HFFc6 (cell line): Measurements from ENCODE around the gene MYOM1. TPM values are rescaled to one million over a fixed set of nuclear protein-coding genes. Genes with fewer than 3 reads are reported as not detected.
A peak's percentile ranks its signal among the peaks of the same experiment; 100 is the strongest.

ENCODE experiments used
- DNase-seq: peaks from one replicate; pipeline ENCODE4 v3.0.0-alpha.2; 2018
- H3K27ac Mint-ChIP-seq: 2 replicates; pipeline ENCODE4 v1.8.0; 2020; ENCODE audit warnings: mild to moderate bottlenecking, mixed read lengths
- H3K27me3 Mint-ChIP-seq: 2 replicates; pipeline ENCODE4 v1.8.0; 2021; ENCODE audit warnings: mild to moderate bottlenecking, moderate library complexity, mixed read lengths; ENCODE audit not compliant: insufficient read depth
- H3K36me3 Mint-ChIP-seq: 2 replicates; pipeline ENCODE4 v1.8.0; 2021; ENCODE audit warnings: low read depth, mixed read lengths
- H3K4me1 Mint-ChIP-seq: 2 replicates; pipeline ENCODE4 v1.8.0; 2020; ENCODE audit warnings: low read depth, mixed read lengths
- H3K4me3 Mint-ChIP-seq: 2 replicates; pipeline ENCODE4 v1.8.0; 2020; ENCODE audit warnings: mild to moderate bottlenecking, moderate library complexity, mixed read lengths
- H3K9me3 Mint-ChIP-seq: 2 replicates; pipeline ENCODE4 v1.8.0; 2020; ENCODE audit warnings: mild to moderate bottlenecking, mixed read lengths
- total RNA-seq, 6 experiments: library from RNA; stranded (reverse); fragmentation: NEBNext Ultra II Directional; extraction: Animal tissue kit (Norgen Biotek cat#: 25700); gene quantifications; 2 replicates in 1 of 6; 3 replicates in 5 of 6; pipeline ENCODE4 v1.2.3, GENCODE V29; 2021
- TF ChIP-seq, protein P1 (sequence below): fragments of 200-600 bp; sonication (generic); IDR thresholded peaks from 2 replicates; pipeline ENCODE4 v1.5.0; 2021; ENCODE audit warnings: antibody characterized with exemption, mild to moderate bottlenecking

The MYOM1 gene
- total RNA-seq, 6 experiments from 2014 or later: 0.03 to 0.14 (median 0.06) TPM; not detected in 2

DNA sequence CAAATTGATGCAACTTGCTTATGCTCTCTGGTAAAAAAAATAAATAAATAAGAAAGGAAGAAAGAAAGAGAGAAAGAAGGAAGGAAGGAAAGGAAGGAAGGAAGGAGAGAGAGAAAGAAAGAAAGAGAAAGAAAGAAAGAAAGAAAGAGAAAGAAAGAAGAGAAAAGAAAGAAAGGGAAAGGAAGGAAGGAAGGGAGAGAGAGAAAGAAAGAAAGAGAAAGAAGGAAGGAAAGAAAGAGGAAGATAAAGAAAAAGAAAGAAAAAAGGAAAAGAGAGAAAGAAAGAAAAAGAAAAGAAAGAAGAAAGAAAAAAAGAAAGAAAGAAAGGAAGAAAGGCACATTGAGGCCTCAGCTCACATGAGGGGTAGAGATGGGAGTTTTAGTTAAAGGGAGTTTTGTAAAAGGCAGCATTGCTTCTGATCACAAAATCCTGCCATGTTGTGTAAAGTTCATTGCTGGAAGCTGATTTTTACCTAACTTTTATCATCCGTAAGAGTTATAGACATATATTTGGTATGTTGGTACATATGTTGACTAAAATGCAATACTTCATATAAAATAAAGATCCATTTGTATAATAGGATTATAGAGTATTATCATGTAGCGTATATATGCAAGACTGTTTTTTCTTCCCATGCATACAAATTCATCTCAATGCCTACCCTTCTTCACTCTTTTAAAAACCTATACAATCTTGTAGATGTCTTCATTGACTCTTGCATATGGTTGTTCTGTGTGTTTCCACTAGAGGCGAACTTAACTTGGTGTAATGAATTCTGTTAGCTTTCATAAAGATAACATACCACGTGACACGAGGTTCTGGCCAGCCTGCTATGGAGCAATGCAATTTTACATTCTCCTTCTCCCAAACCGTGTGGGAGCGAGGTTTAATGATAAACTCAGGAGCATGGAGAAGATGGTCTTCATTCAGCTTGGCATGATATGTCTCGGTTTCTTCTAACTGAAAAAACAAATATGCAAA is 32.8 kb downstream of the MYOM1 start:
- H3K4me1 Mint-ChIP-seq: no peaks in the 10 kb centered on the region
- H3K27ac Mint-ChIP-seq: no peak overlapping the region
- peaks cover 22% of the 10 kb centered on the region; the same call in 1 of the 2 replicates for H3K27me3 Mint-ChIP-seq
- no peak for DNase-seq
- H3K36me3 Mint-ChIP-seq: no peaks in the 10 kb centered on the region
- no peaks in the 10 kb centered on the region for H3K9me3 Mint-ChIP-seq
- TF ChIP-seq, protein P1, sequence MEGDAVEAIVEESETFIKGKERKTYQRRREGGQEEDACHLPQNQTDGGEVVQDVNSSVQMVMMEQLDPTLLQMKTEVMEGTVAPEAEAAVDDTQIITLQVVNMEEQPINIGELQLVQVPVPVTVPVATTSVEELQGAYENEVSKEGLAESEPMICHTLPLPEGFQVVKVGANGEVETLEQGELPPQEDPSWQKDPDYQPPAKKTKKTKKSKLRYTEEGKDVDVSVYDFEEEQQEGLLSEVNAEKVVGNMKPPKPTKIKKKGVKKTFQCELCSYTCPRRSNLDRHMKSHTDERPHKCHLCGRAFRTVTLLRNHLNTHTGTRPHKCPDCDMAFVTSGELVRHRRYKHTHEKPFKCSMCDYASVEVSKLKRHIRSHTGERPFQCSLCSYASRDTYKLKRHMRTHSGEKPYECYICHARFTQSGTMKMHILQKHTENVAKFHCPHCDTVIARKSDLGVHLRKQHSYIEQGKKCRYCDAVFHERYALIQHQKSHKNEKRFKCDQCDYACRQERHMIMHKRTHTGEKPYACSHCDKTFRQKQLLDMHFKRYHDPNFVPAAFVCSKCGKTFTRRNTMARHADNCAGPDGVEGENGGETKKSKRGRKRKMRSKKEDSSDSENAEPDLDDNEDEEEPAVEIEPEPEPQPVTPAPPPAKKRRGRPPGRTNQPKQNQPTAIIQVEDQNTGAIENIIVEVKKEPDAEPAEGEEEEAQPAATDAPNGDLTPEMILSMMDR: peak; percentile 23; the same call in 1 of the 2 replicates
- no peak overlapping the region for H3K4me3 Mint-ChIP-seq

DNA sequence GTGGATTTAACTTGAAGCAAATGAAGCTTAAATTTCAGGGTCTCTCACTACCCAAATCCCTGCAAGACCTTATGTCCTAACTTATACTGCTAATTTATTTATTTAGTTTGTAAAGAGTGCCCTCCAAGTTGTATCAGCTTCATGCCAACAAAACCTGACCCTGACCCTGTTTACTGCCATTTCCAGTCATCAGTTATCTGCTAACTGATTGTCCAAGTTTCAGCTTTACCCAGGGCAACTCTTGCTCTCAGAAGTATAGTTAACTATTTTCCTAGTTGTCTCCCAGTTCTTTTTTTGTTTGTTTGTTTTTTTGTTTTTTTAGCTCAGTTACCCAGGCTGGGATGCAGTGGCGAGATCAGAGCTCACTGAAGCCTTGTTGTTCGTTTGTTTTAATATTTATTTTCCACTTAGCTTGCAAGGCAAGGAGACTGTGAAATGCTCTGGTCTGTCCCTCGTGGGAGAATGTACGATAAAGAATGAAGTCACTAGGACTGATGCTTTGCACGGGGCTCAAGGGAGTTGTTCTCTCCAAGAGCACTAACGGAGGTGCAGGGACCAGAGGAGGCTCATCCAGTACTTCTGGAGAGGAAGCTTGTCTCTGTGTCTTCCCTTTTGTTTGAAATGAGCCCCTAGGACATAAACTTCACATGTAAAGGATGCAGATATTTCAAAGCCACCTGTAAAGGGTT is 35.3 kb downstream of the MYOM1 start:
- Mint-ChIP-seq H3K4me3 (no peak overlapping the region), H3K4me1 (peaks cover 13% of the 10 kb centered on the region), H3K27me3 (peaks cover 20% of the 10 kb centered on the region; the same call in 1 of the 2 replicates), H3K27ac (no peak overlapping the region), H3K36me3 (no peaks in the 10 kb centered on the region), H3K9me3 (no peaks in the 10 kb centered on the region)
- DNase-seq: no peak
- TF ChIP-seq, protein P1: no peak

DNA sequence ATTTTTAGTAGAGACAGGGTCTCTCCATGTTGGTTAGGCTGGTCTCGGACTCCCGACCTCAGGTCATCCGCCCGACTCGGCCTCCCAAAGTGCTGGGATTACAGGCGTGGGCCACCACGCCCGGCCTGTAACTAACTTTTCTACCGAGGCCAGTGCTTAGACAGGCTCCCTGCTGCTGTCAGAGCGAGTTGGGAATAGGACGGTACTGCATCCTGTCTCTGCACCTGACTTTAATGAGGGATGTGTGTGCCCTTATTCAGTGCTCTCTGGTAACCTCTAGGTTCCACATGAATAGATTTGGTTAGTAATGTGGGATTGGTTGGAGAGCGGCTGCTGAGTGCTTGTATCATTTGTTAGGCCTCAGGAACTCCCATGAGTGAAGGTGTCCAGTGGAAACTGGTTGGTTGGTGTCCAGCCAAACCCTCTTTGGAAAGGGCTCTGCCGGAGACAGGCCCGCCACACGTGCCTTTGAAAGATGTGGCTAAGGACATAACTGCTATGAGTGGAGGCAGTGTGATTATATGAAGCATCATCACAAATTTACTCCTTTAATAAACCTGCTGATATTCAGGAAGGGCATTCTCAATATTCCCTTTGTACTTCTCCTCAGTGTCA is 36.6 kb downstream of the MYOM1 start:
- TF ChIP-seq, protein P1: no peak
- DNase-seq: no peak
- Mint-ChIP-seq H3K4me3 (no peak overlapping the region), H3K9me3 (no peaks in the 10 kb centered on the region), H3K36me3 (no peaks in the 10 kb centered on the region), H3K27me3 (peaks cover 18% of the 10 kb centered on the region; the same call in 1 of the 2 replicates), H3K27ac (no peak overlapping the region), H3K4me1 (peaks cover 13% of the 10 kb centered on the region)

DNA sequence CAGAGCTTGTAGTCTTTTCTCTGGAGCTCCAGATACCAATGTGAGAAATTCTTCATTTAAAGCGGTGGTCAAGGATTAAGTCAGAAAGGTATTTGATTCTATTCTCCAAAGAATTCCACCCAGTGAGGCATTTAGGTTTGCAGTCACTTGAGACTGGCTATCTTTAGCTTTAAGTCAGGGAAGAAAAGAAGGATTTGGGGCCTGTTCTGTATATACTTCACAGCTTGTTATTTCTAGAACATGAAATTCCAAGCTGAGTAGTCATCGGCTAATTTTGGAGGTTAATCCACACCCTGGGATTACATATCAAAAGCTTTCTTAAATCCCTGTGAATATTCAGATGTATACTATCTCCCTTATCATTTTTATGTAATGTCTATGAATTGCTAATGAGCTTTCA is 39.4 kb downstream of the MYOM1 start:
- Mint-ChIP-seq H3K36me3 (no peaks in the 10 kb centered on the region), H3K4me1 (peaks cover 13% of the 10 kb centered on the region), H3K27ac (no peak overlapping the region), H3K9me3 (no peaks in the 10 kb centered on the region), H3K4me3 (no peak overlapping the region), H3K27me3 (peaks cover 20% of the 10 kb centered on the region; the same call in 1 of the 2 replicates)
- DNase-seq: peak; percentile 3
- TF ChIP-seq, protein P1: no peak

DNA sequence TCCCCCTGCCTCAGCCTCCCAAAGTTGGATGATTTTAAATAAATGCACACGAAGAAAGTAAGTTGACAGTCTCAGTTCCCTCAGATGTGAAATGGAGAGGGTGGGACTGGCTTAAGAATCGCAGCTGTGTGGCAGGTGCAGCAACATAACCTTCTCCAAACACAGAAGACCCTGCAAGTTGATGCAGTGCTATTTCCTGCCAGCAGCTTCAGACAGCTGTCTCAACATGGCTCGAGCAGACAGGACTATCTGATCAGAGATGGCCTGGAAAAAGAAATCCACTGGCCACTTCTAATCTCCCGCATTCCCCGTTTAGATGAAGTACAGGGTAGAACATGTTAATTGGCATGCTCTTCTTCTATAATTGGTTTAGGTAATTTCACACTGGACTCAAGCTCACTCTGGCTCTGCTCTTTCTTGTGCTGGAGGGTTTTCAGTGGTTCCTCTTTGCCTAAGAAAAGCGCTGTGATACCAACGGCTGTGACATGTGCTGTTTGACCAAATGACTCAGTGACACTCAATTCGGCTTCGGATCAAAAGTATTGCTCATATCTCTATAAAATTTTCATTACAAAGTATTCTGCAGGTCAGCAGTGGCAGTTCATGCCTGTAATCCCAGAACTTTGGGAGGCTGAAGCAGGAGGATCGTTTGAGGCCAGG is 40.2 kb downstream of the MYOM1 start:
- no peak overlapping the region for H3K27ac Mint-ChIP-seq
- peaks cover 13% of the 10 kb centered on the region for H3K4me1 Mint-ChIP-seq
- TF ChIP-seq, protein P1: no peak

More for the DNA sequence above, 40.2 kb downstream of the MYOM1 start:
- Mint-ChIP-seq H3K36me3 (no peaks in the 10 kb centered on the region), H3K4me3 (no peak overlapping the region), H3K9me3 (no peaks in the 10 kb centered on the region), H3K27me3 (peaks cover 17% of the 10 kb centered on the region; the same call in 1 of the 2 replicates)
- no peak for DNase-seq
